AG04450 (cell line): ENCODE data around the gene LAPTM5. TPM values are rescaled to one million over a fixed set of nuclear protein-coding genes. Genes with fewer than 3 reads are reported as not detected.
A peak's percentile ranks its signal among the peaks of the same experiment; 100 is the strongest.

ENCODE experiments used
- CTCF ChIA-PET: fragments of 300-600, 350-600 bp; formaldehyde crosslinking; extraction: SDS; loops from one replicate; lab custom pipeline; 2022; ENCODE audit warnings: antibody characterized with exemption, inconsistent platforms; lab: Charles Lee
- POLR2A ChIA-PET: fragments of 350-600 bp; formaldehyde crosslinking; extraction: SDS; loops from one replicate; lab custom pipeline; 2021; ENCODE audit warnings: antibody characterized with exemption, inconsistent platforms; lab: Yijun Ruan, JAX
- DNase-seq: peaks from one replicate; pipeline ENCODE4 v3.0.0-alpha.2; 2011; ENCODE audit warnings: low read depth, low spot score
- H3K27ac ChIP-seq: one replicate; pipeline ENCODE4 v1.5.1; 2012; ENCODE audit warnings: low read depth, low read length, control low read depth
- H3K27me3 ChIP-seq: one replicate; pipeline ENCODE4 v1.6.0; 2012; ENCODE audit warnings: low read length; ENCODE audit not compliant: control insufficient read depth, insufficient read depth
- H3K4me3 ChIP-seq: 2 replicates; pipeline ENCODE4 v1.5.1; 2011; ENCODE audit warnings: mild to moderate bottlenecking, low read depth, low read length, control low read depth
- H3K9me3 ChIP-seq: 2 replicates; pipeline ENCODE4 v1.5.1; 2012; ENCODE audit warnings: low read length; ENCODE audit not compliant: control insufficient read depth, insufficient read depth
- polyA plus RNA-seq: library from polyadenylated mRNA; depleted of rRNA; stranded (reverse); fragments of >200 nt; gene quantifications from 2 replicates; pipeline ENCODE4 v1.2.3, GENCODE V29; 2011
- TF ChIP-seq, protein P1 (sequence below): IDR thresholded peaks from 2 replicates; pipeline ENCODE4 v1.5.1; 2011; ENCODE audit warnings: low read depth, low read length, control low read depth, inconsistent platforms

LAPTM5 gene
- polyA plus RNA-seq, 1 experiment: 0.53 TPM

DNA sequence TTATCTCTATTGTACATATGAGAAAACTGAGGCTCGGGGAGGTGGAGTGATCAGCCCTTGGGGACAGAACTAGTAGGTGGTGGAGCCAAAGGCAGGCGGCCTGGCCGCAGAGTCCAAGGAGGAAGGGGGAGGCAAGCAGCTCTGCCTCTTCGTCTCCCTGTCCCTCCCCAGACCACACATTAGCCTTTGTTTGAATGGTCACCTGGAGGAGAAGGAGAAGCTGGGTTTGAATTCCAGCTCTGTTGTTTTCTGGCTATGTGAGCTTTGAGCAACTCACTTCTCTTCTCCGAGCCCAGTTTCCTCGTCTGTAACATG, 21.4 kb upstream of the LAPTM5 start:
- DNase-seq: no peak
- TF ChIP-seq, protein P1, sequence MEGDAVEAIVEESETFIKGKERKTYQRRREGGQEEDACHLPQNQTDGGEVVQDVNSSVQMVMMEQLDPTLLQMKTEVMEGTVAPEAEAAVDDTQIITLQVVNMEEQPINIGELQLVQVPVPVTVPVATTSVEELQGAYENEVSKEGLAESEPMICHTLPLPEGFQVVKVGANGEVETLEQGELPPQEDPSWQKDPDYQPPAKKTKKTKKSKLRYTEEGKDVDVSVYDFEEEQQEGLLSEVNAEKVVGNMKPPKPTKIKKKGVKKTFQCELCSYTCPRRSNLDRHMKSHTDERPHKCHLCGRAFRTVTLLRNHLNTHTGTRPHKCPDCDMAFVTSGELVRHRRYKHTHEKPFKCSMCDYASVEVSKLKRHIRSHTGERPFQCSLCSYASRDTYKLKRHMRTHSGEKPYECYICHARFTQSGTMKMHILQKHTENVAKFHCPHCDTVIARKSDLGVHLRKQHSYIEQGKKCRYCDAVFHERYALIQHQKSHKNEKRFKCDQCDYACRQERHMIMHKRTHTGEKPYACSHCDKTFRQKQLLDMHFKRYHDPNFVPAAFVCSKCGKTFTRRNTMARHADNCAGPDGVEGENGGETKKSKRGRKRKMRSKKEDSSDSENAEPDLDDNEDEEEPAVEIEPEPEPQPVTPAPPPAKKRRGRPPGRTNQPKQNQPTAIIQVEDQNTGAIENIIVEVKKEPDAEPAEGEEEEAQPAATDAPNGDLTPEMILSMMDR: no peak
- Histone ChIP-seq H3K4me3 (no peak overlapping the region), H3K27me3 (peaks cover 3% of the 10 kb centered on the region), H3K9me3 (no peaks in the 10 kb centered on the region), H3K27ac (no peak overlapping the region)
- ChIA-PET POLR2A (interaction anchor here (3.0 kb wide), 1 partner anchor 60 kb away, joined by 31 read pairs; no protein-coding TSS in a partner anchor), CTCF (interaction anchor here (0.6 to 11.0 kb wide), 14 partner anchors 12 to 150 kb away, joined by 3 to 516 read pairs (median 18); partner anchors contain the start of genes LAPTM5, MATN1 and SDC3)

DNA sequence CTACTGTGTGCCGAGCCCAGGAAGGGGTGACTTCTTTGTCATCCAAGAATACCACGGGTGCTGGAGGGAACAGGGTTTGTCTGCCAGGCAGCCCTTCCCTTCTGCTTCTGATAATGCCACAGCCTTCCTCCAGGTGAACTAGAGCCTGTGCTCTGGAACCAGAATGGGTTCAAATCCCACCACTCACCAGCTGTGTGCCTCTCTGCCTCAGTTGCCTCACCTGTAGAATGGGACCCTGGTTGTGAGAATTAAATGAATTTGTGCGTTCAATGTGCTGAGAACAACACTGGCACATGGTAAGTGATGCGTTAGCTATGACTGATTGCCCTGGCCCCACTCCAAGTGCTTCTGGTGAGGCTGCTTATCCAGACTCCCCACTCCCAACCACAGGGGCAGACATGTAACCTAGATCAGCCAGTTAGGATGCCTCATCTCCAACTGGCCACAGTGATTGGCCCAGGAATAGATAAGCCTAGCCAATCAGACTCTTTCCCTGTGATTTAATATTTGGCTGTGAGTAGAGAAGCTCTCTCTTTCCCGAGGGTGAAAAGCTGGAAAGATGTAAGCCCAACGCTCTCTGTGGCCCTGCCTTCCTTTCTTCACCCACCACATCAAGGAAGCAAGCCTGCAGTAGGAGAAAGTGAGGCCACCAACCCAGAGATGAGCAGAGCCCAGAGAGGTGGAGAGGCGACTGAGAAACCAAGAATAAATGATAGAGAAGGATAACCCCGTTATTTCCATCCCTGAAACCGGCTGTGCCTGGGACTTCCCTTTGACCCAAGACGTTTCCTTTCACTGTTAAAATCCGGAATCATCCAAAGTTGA, 20.8 kb upstream of the LAPTM5 start:
- ChIA-PET CTCF (interaction anchor here (0.6 to 11.0 kb wide), 15 partner anchors 11 to 151 kb away, joined by 3 to 516 read pairs (median 17); partner anchors contain the start of genes LAPTM5, MATN1 and SDC3), POLR2A (interaction anchor here (3.0 kb wide), 1 partner anchor 59 kb away, joined by 31 read pairs; no protein-coding TSS in a partner anchor)
- TF ChIP-seq, protein P1: no peak
- Histone ChIP-seq H3K27ac (no peak overlapping the region), H3K27me3 (peaks cover 3% of the 10 kb centered on the region), H3K4me3 (no peak overlapping the region), H3K9me3 (no peaks in the 10 kb centered on the region)
- DNase-seq: no peak

DNA sequence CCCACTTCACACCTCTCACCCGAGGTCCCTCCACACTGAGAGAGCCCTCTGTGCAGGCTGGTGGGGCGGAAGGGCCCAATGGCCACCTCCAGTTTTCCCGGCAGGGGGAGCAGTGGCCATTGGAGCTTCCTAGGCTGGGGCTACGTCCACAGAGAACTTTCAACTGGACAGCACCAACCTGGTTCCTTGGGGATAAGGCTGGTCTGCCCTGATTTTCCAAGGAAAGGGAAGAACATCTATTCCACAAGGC, 20.3 kb upstream of the LAPTM5 start:
- no peak for DNase-seq
- ChIA-PET CTCF (interaction anchor here (1.5 to 11.0 kb wide), 9 partner anchors 10 to 142 kb away, joined by 4 to 516 read pairs (median 31); partner anchors contain the start of genes LAPTM5, MATN1 and SDC3), POLR2A (interaction anchor here (3.0 kb wide), 1 partner anchor 59 kb away, joined by 31 read pairs; no protein-coding TSS in a partner anchor)
- peaks cover 5% of the 10 kb centered on the region for H3K27me3 ChIP-seq
- no peaks in the 10 kb centered on the region for H3K9me3 ChIP-seq
- H3K4me3 ChIP-seq: no peak overlapping the region
- TF ChIP-seq, protein P1: peak; percentile 40
- no peak overlapping the region for H3K27ac ChIP-seq

DNA sequence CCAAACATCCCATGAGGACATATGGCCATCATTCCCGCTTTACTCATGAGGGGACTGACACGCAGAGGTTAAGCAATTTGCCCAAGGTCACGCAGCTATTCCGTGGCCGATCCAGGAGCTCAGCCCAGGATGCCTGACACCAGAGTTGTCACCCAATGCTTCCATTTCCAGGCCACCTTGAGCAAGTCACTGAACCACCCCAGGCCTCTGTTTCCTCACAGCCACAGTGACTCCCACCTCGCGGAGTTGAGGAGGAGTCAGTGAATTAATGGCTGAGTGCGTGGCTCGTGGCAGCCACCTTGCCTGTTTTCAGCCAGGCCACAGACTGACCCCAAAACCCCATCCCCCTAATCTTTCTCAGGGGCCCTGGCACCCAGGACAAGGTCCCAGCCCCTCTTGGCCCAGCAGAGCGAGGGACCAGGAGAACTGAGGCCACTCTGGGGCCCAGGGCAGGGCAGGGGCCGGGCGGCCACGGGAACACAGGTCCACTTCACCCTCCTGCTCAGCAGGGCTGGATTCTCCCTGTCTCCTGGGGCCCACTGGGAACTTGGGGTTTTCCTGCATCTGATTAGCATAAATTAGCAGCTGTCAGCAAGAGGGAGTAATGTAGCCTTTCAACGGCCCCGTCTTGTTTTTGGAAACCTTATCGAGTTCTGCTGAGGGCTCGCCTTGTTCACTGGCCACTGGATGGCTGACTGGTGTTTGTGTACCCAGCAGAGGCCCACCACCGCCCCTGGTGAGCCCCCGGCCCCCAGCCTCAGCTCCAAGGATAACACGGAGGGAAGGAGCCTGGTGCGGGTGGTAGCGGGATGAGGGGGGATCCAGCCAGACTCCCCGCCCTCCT, 19.7 kb upstream of the LAPTM5 start:
- peaks cover 6% of the 10 kb centered on the region for H3K27me3 ChIP-seq
- POLR2A ChIA-PET: interaction anchor here (3.0 kb wide), 1 partner anchor 58 kb away, joined by 31 read pairs; no protein-coding TSS in a partner anchor
- DNase-seq: no peak
- no peak overlapping the region for H3K27ac ChIP-seq
- H3K4me3 ChIP-seq: no peak overlapping the region
- CTCF ChIA-PET: interaction anchor here (1.5 to 11.0 kb wide), 7 partner anchors 10 to 142 kb away, joined by 5 to 516 read pairs (median 31); partner anchors contain the start of genes LAPTM5 and MATN1
- no peaks in the 10 kb centered on the region for H3K9me3 ChIP-seq
- TF ChIP-seq, protein P1: no peak
